CD4-positive, alpha-beta T cell treated with Interleukin-15 for 1 hour (primary cell): Measurements from ENCODE around the gene KLF6.

Source experiments
- DNase-seq: peaks from one replicate; pipeline ENCODE4 v3.0.0-alpha.2; 2020

The KLF6 gene

DNA sequence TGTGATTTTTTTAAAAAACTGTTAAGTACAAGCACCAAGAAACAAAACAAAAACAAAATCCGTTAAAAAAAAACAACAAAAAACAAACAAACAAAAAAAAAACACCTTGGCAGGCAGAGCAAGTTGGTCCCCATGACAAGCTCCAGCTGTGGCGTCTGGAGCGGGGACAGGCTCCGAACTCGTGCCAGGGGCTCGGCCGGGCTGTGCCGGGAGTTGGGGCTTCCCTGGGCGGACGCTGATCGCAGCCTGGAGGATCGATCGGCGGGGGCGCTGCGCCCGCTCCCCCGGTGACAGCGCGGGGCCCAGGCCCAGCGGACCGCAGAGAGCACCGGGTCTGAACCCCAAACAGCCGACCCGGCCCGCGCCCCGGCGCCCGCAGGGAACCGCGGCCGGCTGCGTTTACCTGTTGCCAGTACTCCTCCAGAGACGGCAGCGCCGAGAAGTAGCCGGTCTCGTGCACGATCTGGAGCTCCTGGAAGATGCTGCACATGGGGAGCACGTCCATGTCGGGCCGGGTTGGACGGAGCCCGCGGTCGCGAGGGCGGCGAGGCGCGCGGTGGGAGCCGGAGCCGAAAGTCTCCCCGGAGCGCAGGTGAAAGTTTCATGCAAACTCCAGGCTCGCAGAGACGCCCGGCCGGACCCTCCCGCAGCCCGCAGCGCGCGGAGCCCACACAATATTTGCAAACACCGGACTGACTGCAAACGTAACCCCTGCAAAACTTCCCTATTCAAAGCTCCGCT is at the start of gene KLF6:
Gene KLF6, minus strand, starts transcription at position 700 of the 741 bp plus-strand sequence. Its CDS starts 195 bp downstream, at position 505.
- peak; percentile 55 for DNase-seq

DNA sequence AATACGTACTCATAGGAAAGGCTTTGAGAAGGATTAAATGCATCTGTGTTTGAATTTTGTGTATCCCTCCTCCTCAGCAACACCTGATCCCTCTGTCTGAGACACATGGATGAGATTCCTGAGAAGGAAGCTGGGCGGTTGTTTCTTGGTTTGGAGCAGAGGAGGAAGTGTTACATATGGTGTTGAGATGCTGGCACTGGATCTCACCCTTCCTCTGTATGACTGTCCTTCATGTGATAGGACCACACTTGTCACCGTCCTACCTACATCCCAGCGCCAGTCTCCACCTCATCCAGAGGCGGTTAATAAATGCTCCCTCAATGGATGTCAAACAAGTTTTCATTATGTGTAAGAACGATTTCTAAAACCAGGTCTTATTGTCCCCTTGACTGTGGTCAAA is 49.4 kb upstream of the KLF6 start:
- DNase-seq: no peak

GRCh38 chr10:3833046-3833445 is 48.0 kb upstream of the KLF6 start:
- DNase-seq: no peak

- no peak for DNase-seq
Measured at GRCh38 chr10:3832022-3832786, 47.2 kb upstream of the KLF6 start.

DNA sequence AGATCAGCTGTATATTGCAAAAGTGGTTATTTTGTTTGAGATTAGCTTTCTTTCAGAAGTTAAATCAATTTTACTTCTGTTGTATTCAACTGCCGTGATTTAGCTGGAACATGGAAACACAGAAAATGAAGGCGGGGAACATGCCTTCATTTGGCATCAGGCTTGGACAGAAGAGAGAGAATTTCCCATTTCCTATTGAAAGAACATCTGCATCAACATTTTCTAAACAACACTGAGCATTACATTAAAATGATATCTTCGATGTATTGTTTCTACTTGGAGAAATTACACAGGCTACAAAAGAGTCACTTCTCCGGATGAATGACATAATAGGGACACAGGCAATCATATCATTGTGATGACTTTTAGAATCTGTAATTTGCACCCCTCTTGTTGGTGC is 46.6 kb upstream of the KLF6 start:
- no peak for DNase-seq

- no peak for DNase-seq
Measured at GRCh38 chr10:3830946-3831345, 45.9 kb upstream of the KLF6 start.

- no peak for DNase-seq
Measured at GRCh38 chr10:3829156-3830050, 44.4 kb upstream of the KLF6 start.

DNA sequence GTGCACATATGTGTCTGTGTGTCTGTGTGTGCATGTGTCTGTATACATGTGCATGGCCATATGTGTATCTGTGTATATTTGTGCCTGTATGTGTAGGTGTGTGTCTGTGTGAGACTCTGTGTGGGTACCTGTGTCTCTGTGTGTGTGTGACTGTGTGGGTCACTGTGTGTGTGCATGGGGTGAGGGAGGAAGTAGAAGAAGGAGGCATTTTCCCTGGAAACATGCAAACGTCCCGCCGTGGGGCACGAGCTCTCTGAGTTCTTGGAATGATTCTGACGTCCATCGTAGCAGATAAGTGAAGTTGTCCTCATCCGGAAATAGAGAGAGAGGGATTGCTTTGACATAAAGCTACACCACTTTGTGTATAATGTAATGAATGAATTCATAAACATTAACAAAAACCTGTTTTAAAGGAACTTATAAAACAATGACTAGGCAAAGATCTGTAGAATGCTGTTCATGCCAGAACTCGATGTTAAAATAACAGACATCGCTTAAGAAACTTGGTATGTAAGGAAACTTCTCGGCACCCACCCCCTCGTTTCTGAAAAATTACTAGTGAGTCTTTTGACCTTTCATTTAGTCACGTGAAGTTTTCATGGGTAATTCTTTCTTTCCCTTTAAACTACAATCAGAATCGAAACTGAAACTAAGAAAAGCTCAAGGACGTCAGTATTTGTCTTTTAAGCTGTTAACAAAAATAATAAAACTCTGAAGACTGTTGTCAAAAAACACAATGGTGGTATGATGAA is 43.6 kb upstream of the KLF6 start:
- DNase-seq: peak; percentile 60

- DNase-seq: no peak
Measured at GRCh38 chr10:3827768-3828403, 42.9 kb upstream of the KLF6 start.

GRCh38 chr10:3827266-3827665 is 42.3 kb upstream of the KLF6 start:
- no peak for DNase-seq

GRCh38 chr10:3825862-3826351 is 40.9 kb upstream of the KLF6 start:
- no peak for DNase-seq

- no peak for DNase-seq
Measured at GRCh38 chr10:3825244-3825643, 40.2 kb upstream of the KLF6 start.

DNA sequence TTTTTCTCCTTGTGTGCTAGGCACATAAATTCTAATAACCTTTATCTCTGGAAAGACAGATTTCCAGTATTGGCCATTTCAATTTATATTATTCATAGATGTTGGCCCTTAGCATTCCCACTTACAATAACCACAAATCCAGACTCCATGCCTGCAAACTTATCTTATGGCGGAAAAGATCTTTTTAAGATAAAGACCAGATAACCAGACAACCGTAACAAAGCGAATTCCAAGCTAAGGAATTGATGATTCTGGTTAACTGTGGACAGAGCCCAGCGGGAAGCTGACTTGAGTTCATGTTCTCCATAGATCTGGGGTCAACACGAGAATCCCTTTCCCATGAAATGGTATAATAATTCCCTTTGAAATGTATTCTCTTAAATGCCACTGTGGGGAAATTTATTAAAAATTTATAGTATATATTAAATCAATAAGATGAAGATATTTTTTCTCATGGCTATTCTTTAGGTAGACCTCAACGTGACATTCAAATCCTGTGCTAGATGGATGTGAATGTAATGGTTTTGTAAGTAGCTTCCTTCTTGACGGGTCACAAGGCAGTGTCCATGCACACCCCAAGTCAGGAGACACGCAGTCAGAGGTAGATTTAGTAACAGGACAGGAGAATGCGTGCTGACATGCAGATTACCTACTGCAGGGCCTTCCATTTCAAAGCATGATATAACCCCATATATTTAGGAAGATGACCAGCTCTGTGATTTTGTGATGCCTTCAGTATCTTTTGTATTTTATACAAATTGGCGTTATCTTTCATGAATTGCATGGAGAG is 37.7 kb upstream of the KLF6 start:
- no peak for DNase-seq

- no peak for DNase-seq
Measured at GRCh38 chr10:3820255-3820654, 35.2 kb upstream of the KLF6 start.

GRCh38 chr10:3816995-3817394 is 32.0 kb upstream of the KLF6 start:
- no peak for DNase-seq

- DNase-seq: no peak
Measured at GRCh38 chr10:3814838-3815220, 29.8 kb upstream of the KLF6 start.

- no peak for DNase-seq
Measured at GRCh38 chr10:3813986-3814837, 29.2 kb upstream of the KLF6 start.

DNA sequence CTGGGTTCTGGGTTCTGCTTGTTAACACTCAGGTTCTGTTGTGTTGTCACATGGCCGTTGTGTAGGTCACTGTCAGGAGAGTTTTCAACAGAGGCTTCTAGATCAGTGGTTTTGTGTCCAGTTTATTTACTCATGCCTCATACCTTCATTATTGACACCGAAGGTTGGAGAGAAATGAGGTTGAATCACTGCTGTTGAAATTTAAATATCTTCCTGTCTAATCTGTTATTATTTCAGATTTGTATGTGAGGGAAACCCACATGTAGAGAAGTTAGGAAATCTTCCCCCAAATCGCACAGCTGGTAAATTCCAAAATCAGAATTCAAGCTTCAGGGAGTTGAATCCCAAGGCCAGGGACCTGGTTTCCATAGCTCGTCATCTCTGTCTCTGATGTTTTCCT is 28.3 kb upstream of the KLF6 start:
- no peak for DNase-seq

- no peak for DNase-seq
Measured at GRCh38 chr10:3812141-3812540, 27.1 kb upstream of the KLF6 start.

DNA sequence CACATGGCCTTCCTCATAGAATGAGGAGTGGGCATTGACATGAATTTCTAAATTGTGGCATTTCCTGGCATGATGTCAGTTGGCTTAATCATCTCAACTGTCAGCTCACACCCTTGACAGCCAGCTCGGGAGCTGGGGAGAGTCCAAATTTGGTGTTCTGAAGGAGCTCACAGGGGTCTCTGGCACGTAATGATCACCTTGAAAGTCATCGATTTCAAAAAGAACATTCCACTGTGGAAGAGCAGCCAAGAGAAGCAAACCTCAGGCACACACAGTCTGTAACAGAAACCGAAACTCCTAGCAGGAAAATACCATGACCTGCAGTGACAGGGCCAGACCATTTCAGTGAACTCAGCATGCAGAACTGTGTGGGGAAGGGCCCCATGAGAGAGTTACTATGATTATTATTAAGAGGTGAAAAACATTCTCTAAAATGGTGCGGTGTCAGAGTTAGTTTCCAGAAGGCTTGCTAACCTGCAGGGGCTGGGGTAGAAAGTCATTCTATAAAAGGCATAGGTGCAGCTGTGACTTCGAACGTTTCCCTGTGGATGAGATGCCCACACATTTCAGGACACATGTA is 26.4 kb upstream of the KLF6 start:
- DNase-seq: peak; percentile 64
